ENCODE data around the gene DZIP3. TPM values are rescaled to one million over a fixed set of nuclear protein-coding genes. Genes with fewer than 3 reads are reported as not detected.

The DZIP3 gene
- total RNA-seq, result 1 to 10 TPM; 3.6 to 7.7 (median 3.9) TPM

GRCh38 chr3:108589081-108589997 is at the start of gene DZIP3, which contains the start of gene CIP2A:
Gene DZIP3 (plus strand): TSS chr3:108589722. CDS start chr3:108605407, 15,685 bp downstream.
Gene CIP2A (minus strand): TSS chr3:108589438. CDS start chr3:108589375, 63 bp downstream.
- Histone ChIP-seq H3K27me3 (no peaks in the 10 kb centered on the region), H3K4me1 (peaks cover 24% of the 10 kb centered on the region), H3K9me3 (no peaks in the 10 kb centered on the region), H3K27ac (peak within 1 kb of the TSS; percentile 93), H3K36me3 (no peaks in the 10 kb centered on the region), H3K4me3 (peak within 1 kb of the TSS; percentile 83)
- peak; percentile 85 to 89 for DNase-seq (ENCODE audit: low spot score in 2 of 2)
- 0% methylated on average over 33 of the region's 59 CpGs for WGBS
- TF ChIP-seq CTCF (IDR thresholded peaks at IDR 0.05), result no peak
- TF ChIP-seq EP300 (IDR thresholded peaks at IDR 0.05), result no peak
- peak; percentile 25 to 36 for TF ChIP-seq POLR2A (IDR thresholded peaks at IDR 0.05)
- TF ChIP-seq POLR2AphosphoS5 (IDR thresholded peaks at IDR 0.05), result peak in 1 of 3 donors; percentile 43

GRCh38 chr3:108546247-108546646 is 43.3 kb upstream of the DZIP3 start:
- H3K9me3 ChIP-seq, result no peaks in the 10 kb centered on the region
- no peak for TF ChIP-seq EP300 (IDR thresholded peaks at IDR 0.05)
- TF ChIP-seq POLR2AphosphoS5 (IDR thresholded peaks at IDR 0.05), result no peak
- no peak for TF ChIP-seq POLR2A (IDR thresholded peaks at IDR 0.05)
- TF ChIP-seq CTCF (IDR thresholded peaks at IDR 0.05), result no peak
- no peak for DNase-seq (ENCODE audit: low spot score in 2 of 2)
- no peaks in the 10 kb centered on the region for H3K36me3 ChIP-seq
- no peak overlapping the region for H3K27ac ChIP-seq
- WGBS, result 90% methylated on average over 1 of the region's 1 CpG
- H3K4me3 ChIP-seq, result no peak overlapping the region
- H3K4me1 ChIP-seq, result no peaks in the 10 kb centered on the region
- H3K27me3 ChIP-seq, result no peaks in the 10 kb centered on the region

- Histone ChIP-seq H3K36me3 (no peaks in the 10 kb centered on the region), H3K27ac (no peak overlapping the region), H3K4me1 (no peaks in the 10 kb centered on the region), H3K9me3 (no peaks in the 10 kb centered on the region), H3K27me3 (no peaks in the 10 kb centered on the region), H3K4me3 (no peak overlapping the region)
- no peak for TF ChIP-seq POLR2A (IDR thresholded peaks at IDR 0.05)
- TF ChIP-seq CTCF (IDR thresholded peaks at IDR 0.05), result no peak
- TF ChIP-seq EP300 (IDR thresholded peaks at IDR 0.05), result no peak
- TF ChIP-seq POLR2AphosphoS5 (IDR thresholded peaks at IDR 0.05), result no peak
- WGBS, result 78% methylated on average over 3 of the region's 3 CpGs
- DNase-seq (ENCODE audit: low spot score in 2 of 2), result no peak
These were observed 42.8 kb upstream of the DZIP3 start for GRCh38 chr3:108546692-108547091.

GRCh38 chr3:108548304-108548703 is 41.2 kb upstream of the DZIP3 start:
- no peak overlapping the region for H3K4me3 ChIP-seq
- no peaks in the 10 kb centered on the region for H3K9me3 ChIP-seq
- no peak overlapping the region for H3K27ac ChIP-seq
- no peaks in the 10 kb centered on the region for H3K4me1 ChIP-seq
- TF ChIP-seq CTCF (IDR thresholded peaks at IDR 0.05) (no peak), POLR2AphosphoS5 (IDR thresholded peaks at IDR 0.05) (no peak), EP300 (IDR thresholded peaks at IDR 0.05) (no peak), POLR2A (IDR thresholded peaks at IDR 0.05) (no peak)
- 88% methylated on average over 1 of the region's 1 CpG for WGBS
- H3K36me3 ChIP-seq, result no peaks in the 10 kb centered on the region
- no peaks in the 10 kb centered on the region for H3K27me3 ChIP-seq
- DNase-seq (ENCODE audit: low spot score in 2 of 2), result no peak

- no peak for TF ChIP-seq POLR2AphosphoS5 (IDR thresholded peaks at IDR 0.05)
- no peak for TF ChIP-seq POLR2A (IDR thresholded peaks at IDR 0.05)
- TF ChIP-seq EP300 (IDR thresholded peaks at IDR 0.05), result no peak
- no peak for TF ChIP-seq CTCF (IDR thresholded peaks at IDR 0.05)
- H3K27ac ChIP-seq, result no peak overlapping the region
- 96% methylated on average over 2 of the region's 2 CpGs for WGBS
- DNase-seq (ENCODE audit: low spot score in 2 of 2), result no peak
- H3K4me1 ChIP-seq, result no peaks in the 10 kb centered on the region
- H3K36me3 ChIP-seq, result no peaks in the 10 kb centered on the region
- H3K27me3 ChIP-seq, result no peaks in the 10 kb centered on the region
- H3K4me3 ChIP-seq, result no peak overlapping the region
- H3K9me3 ChIP-seq, result no peaks in the 10 kb centered on the region
These were observed 40.6 kb upstream of the DZIP3 start for GRCh38 chr3:108548886-108549285.
